AG04450 (cell line): ENCODE results near the gene CCDC9B. TPM values are rescaled to one million over a fixed set of nuclear protein-coding genes. Genes with fewer than 3 reads are reported as not detected.
A peak's percentile ranks its signal among the peaks of the same experiment; 100 is the strongest.

ENCODE experiments used
- CTCF ChIA-PET: fragments of 300-600, 350-600 bp; formaldehyde crosslinking; extraction: SDS; loops from one replicate; lab custom pipeline; 2022; ENCODE audit warnings: antibody characterized with exemption, inconsistent platforms; lab: Charles Lee
- POLR2A ChIA-PET: fragments of 350-600 bp; formaldehyde crosslinking; extraction: SDS; loops from one replicate; lab custom pipeline; 2021; ENCODE audit warnings: antibody characterized with exemption, inconsistent platforms; lab: Yijun Ruan, JAX
- DNase-seq: peaks from one replicate; pipeline ENCODE4 v3.0.0-alpha.2; 2011; ENCODE audit warnings: low read depth, low spot score
- H3K27ac ChIP-seq: one replicate; pipeline ENCODE4 v1.5.1; 2012; ENCODE audit warnings: low read depth, low read length, control low read depth
- H3K27me3 ChIP-seq: one replicate; pipeline ENCODE4 v1.6.0; 2012; ENCODE audit warnings: low read length; ENCODE audit not compliant: control insufficient read depth, insufficient read depth
- H3K4me3 ChIP-seq: 2 replicates; pipeline ENCODE4 v1.5.1; 2011; ENCODE audit warnings: mild to moderate bottlenecking, low read depth, low read length, control low read depth
- H3K9me3 ChIP-seq: 2 replicates; pipeline ENCODE4 v1.5.1; 2012; ENCODE audit warnings: low read length; ENCODE audit not compliant: control insufficient read depth, insufficient read depth
- CTCF ChIP-seq: IDR thresholded peaks from 2 replicates; pipeline ENCODE4 v1.5.1; 2011; ENCODE audit warnings: low read depth, low read length, control low read depth, inconsistent platforms
- polyA plus RNA-seq: library from polyadenylated mRNA; depleted of rRNA; stranded (reverse); fragments of >200 nt; gene quantifications from 2 replicates; pipeline ENCODE4 v1.2.3, GENCODE V29; 2011

Gene CCDC9B
- polyA plus RNA-seq, 1 experiment: 5.5 TPM

- peak; percentile 80 for DNase-seq
- POLR2A ChIA-PET: interaction anchor here (0.7 to 1.9 kb wide), 5 partner anchors 13 to 240 kb away, joined by 3 to 5 read pairs (median 3); partner anchors contain the start of genes INAFM2 and IVD
- no peak for TF ChIP-seq CTCF
- Histone ChIP-seq H3K27ac (peak overlapping the region; percentile 94), H3K9me3 (no peaks in the 10 kb centered on the region), H3K27me3 (no peaks in the 10 kb centered on the region), H3K4me3 (no peak overlapping the region)
- CTCF ChIA-PET: interaction anchor here (0.6 to 2.5 kb wide), 16 partner anchors 11 to 126 kb away, joined by 3 to 19 read pairs (median 6); partner anchors contain the start of genes DISP2 and IVD
These were observed 2.8 kb upstream of the CCDC9B start for GRCh38 chr15:40343512-40343911.

- DNase-seq: no peak
- ChIA-PET POLR2A (interaction anchor here (0.7 to 4.9 kb wide), 4 partner anchors 15 to 241 kb away, joined by 3 to 101 read pairs (median 4); partner anchors contain the start of gene IVD), CTCF (interaction anchor here (0.6 to 8.6 kb wide), 7 partner anchors 20 to 125 kb away, joined by 3 to 85 read pairs (median 8); partner anchors contain the start of gene INAFM2)
These were observed 1.9 kb upstream of the CCDC9B start for GRCh38 chr15:40342416-40343320.

GRCh38 chr15:40340038-40340739, 550 bp downstream of the CCDC9B start:
- TF ChIP-seq CTCF: no peak; the same call in 1 of the 2 replicates
- no peak for DNase-seq
- POLR2A ChIA-PET: interaction anchor here (0.7 to 4.9 kb wide), 6 partner anchors 12 to 49 kb away, joined by 3 to 101 read pairs (median 6); partner anchors contain the start of gene INAFM2
- H3K27me3 ChIP-seq: no peaks in the 10 kb centered on the region
- CTCF ChIA-PET: interaction anchor here (0.6 to 8.6 kb wide), 7 partner anchors 12 to 83 kb away, joined by 3 to 85 read pairs (median 10); partner anchors contain the start of genes INAFM2 and IVD
- H3K4me3 ChIP-seq: peak overlapping the region; percentile 70
- no peaks in the 10 kb centered on the region for H3K9me3 ChIP-seq
- H3K27ac ChIP-seq: peak overlapping the region; percentile 97

More at GRCh38 chr15:40342416-40343320, 1.9 kb upstream of the CCDC9B start:
- H3K27ac ChIP-seq: peak overlapping the region; percentile 94
- no peaks in the 10 kb centered on the region for H3K27me3 ChIP-seq
- H3K9me3 ChIP-seq: no peaks in the 10 kb centered on the region
- H3K4me3 ChIP-seq: no peak overlapping the region
- no peak for TF ChIP-seq CTCF

GRCh38 chr15:40339621-40339945, 1.2 kb downstream of the CCDC9B start:
- CTCF ChIA-PET: interaction anchor here (0.6 to 8.6 kb wide), 8 partner anchors 11 to 84 kb away, joined by 3 to 85 read pairs (median 8); partner anchors contain the start of genes INAFM2 and IVD
- TF ChIP-seq CTCF: no peak; the same call in 1 of the 2 replicates
- no peaks in the 10 kb centered on the region for H3K9me3 ChIP-seq
- H3K27me3 ChIP-seq: no peaks in the 10 kb centered on the region
- H3K27ac ChIP-seq: peak overlapping the region; percentile 97
- no peak for DNase-seq
- POLR2A ChIA-PET: interaction anchor here (1.1 to 4.9 kb wide), 4 partner anchors 12 to 40 kb away, joined by 3 to 101 read pairs (median 12); partner anchors contain the start of gene INAFM2
- H3K4me3 ChIP-seq: peak overlapping the region; percentile 70
